GM23338 (cell line): ENCODE data around the gene PDIA3.

Source experiments
- CREB1 ChIP-seq: fragments of 250-450 bp; sonication (Bioruptor Pico); IDR thresholded peaks from 2 replicates; pipeline ENCODE4 v1.5.0; 2020; ENCODE audit warnings: low read depth, mild to moderate bottlenecking, moderate library complexity
- CTCF ChIP-seq, 2 experiments: fragments of 200-600 bp in 1 of 2; sonication (generic) in 1 of 2; conservative IDR thresholded peaks; 2 replicates each; pipeline versions ENCODE4 v1.5.1 to v1.6.1; 2016 to 2017; ENCODE audit warnings: antibody characterized with exemption in 2 of 2, low read depth in 2 of 2, mild to moderate bottlenecking in 2 of 2, moderate library complexity in 1 of 2
- POLR2AphosphoS5 ChIP-seq: IDR thresholded peaks from 2 replicates; pipeline ENCODE4 v1.6.1; 2016; ENCODE audit warnings: antibody characterized with exemption, low read depth
- TF ChIP-seq, protein P1 (sequence below): IDR thresholded peaks from one replicate; pipeline ENCODE4 v1.6.1; 2018; ENCODE audit warnings: antibody characterized with exemption; ENCODE audit not compliant: unreplicated experiment

- TF ChIP-seq CTCF (conservative IDR thresholded peaks at IDR 0.05; ENCODE audit: low read depth in 2 of 2), result no peak
- TF ChIP-seq, protein P1, sequence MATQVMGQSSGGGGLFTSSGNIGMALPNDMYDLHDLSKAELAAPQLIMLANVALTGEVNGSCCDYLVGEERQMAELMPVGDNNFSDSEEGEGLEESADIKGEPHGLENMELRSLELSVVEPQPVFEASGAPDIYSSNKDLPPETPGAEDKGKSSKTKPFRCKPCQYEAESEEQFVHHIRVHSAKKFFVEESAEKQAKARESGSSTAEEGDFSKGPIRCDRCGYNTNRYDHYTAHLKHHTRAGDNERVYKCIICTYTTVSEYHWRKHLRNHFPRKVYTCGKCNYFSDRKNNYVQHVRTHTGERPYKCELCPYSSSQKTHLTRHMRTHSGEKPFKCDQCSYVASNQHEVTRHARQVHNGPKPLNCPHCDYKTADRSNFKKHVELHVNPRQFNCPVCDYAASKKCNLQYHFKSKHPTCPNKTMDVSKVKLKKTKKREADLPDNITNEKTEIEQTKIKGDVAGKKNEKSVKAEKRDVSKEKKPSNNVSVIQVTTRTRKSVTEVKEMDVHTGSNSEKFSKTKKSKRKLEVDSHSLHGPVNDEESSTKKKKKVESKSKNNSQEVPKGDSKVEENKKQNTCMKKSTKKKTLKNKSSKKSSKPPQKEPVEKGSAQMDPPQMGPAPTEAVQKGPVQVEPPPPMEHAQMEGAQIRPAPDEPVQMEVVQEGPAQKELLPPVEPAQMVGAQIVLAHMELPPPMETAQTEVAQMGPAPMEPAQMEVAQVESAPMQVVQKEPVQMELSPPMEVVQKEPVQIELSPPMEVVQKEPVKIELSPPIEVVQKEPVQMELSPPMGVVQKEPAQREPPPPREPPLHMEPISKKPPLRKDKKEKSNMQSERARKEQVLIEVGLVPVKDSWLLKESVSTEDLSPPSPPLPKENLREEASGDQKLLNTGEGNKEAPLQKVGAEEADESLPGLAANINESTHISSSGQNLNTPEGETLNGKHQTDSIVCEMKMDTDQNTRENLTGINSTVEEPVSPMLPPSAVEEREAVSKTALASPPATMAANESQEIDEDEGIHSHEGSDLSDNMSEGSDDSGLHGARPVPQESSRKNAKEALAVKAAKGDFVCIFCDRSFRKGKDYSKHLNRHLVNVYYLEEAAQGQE, result no peak
- no peak for TF ChIP-seq POLR2AphosphoS5
- TF ChIP-seq CREB1 (CRISPR knock-in tag), result no peak
Measured at GRCh38 chr15:43779016-43779415, 32.8 kb downstream of the PDIA3 start.
